ENCODE data around the gene GPER1.

GPER1 gene

GRCh38 chr7:1055956-1056784 is 31.7 kb upstream of the GPER1 start:
- TF ChIP-seq CTCF (IDR thresholded peaks at IDR 0.05; ENCODE audit: unreplicated experiment in 3 of 3), result no peak
- Mint-ChIP-seq H3K4me1 (peaks cover 34% of the 10 kb centered on the region), H3K27ac (no peak overlapping the region), H3K27me3 (ENCODE audit: low read depth) (peaks cover 6% of the 10 kb centered on the region), H3K4me3 (no peak overlapping the region), H3K9me3 (no peaks in the 10 kb centered on the region), H3K36me3 (ENCODE audit: low read depth) (peaks cover 8% of the 10 kb centered on the region)

- peaks cover 8% of the 10 kb centered on the region for H3K36me3 Mint-ChIP-seq (ENCODE audit: low read depth)
- peaks cover 13% of the 10 kb centered on the region for H3K27me3 Mint-ChIP-seq (ENCODE audit: low read depth)
- TF ChIP-seq CTCF (IDR thresholded peaks at IDR 0.05; ENCODE audit: unreplicated experiment in 3 of 3), result no peak
- H3K9me3 Mint-ChIP-seq, result no peaks in the 10 kb centered on the region
- no peak overlapping the region for H3K4me3 Mint-ChIP-seq
- peaks cover 27% of the 10 kb centered on the region for H3K4me1 Mint-ChIP-seq
- no peak overlapping the region for H3K27ac Mint-ChIP-seq
Observed at GRCh38 chr7:1056785-1057410, 31.0 kb upstream of the GPER1 start.

- Mint-ChIP-seq H3K27me3 (ENCODE audit: low read depth) (peaks cover 14% of the 10 kb centered on the region), H3K27ac (no peak overlapping the region), H3K9me3 (no peaks in the 10 kb centered on the region), H3K4me3 (no peak overlapping the region), H3K36me3 (ENCODE audit: low read depth) (peaks cover 8% of the 10 kb centered on the region), H3K4me1 (peaks cover 24% of the 10 kb centered on the region)
- TF ChIP-seq CTCF (IDR thresholded peaks at IDR 0.05; ENCODE audit: unreplicated experiment in 3 of 3), result no peak
Observed at GRCh38 chr7:1057416-1058291, 30.3 kb upstream of the GPER1 start.

- Mint-ChIP-seq H3K4me1 (peaks cover 24% of the 10 kb centered on the region), H3K9me3 (no peaks in the 10 kb centered on the region), H3K4me3 (no peak overlapping the region), H3K27me3 (ENCODE audit: low read depth) (peaks cover 14% of the 10 kb centered on the region), H3K27ac (peak overlapping the region in 2 of 3 experiments; percentile 4 to 26), H3K36me3 (ENCODE audit: low read depth) (peaks cover 8% of the 10 kb centered on the region)
- TF ChIP-seq CTCF (IDR thresholded peaks at IDR 0.05; ENCODE audit: unreplicated experiment in 3 of 3), result no peak
Observed at GRCh38 chr7:1058311-1058710, 29.6 kb upstream of the GPER1 start.

- Mint-ChIP-seq H3K4me1 (peaks cover 22% of the 10 kb centered on the region), H3K27me3 (ENCODE audit: low read depth) (peaks cover 15% of the 10 kb centered on the region), H3K36me3 (ENCODE audit: low read depth) (peaks cover 8% of the 10 kb centered on the region), H3K4me3 (peak overlapping the region in 1 of 3 experiments; percentile 14), H3K27ac (peak overlapping the region in 2 of 3 experiments; percentile 4 to 26), H3K9me3 (no peaks in the 10 kb centered on the region)
- no peak for TF ChIP-seq CTCF (IDR thresholded peaks at IDR 0.05; ENCODE audit: unreplicated experiment in 3 of 3)
Observed at GRCh38 chr7:1058821-1059199, 29.1 kb upstream of the GPER1 start.

Measured in nephron (organoid).